Heart left ventricle (tissue), 13 donors: Measurements from ENCODE around the gene LAMA3.

Source experiments
- CTCF ChIP-seq, 12 donors: fragments of 200-600 bp; sonication (generic) in 4 of 12; IDR thresholded peaks; one replicate each; pipeline versions ENCODE4 v1.5.0 to v1.8.0; 2018 to 2022; ENCODE audit warnings: antibody characterized with exemption in 12 of 12, mild to moderate bottlenecking in 5 of 12
- POLR2A ChIP-seq, 2 donors: fragments of 450-650 bp; IDR thresholded peaks; one replicate each; pipeline ENCODE4 v1.6.1; 2017; ENCODE audit warnings: antibody characterized with exemption in 2 of 2, mild to moderate bottlenecking in 2 of 2, moderate library complexity in 2 of 2
- donor health status: ischemic (EF 13 %, LVEDD 7.1; RV severe dilation, severe dysfunction).
- donor health status: DM: no; HTN: yes; CAD: no.
- donor health status: DM: no; HTN: no; CAD: no.
- donor health status: ischemic (EF 25% LVEDD 6.9; RV normal size, moderate dysfunction).
- donor health status: ischemic (EF 25% LVEDD 5.7; RV mildly dilated, moderate dysfunction).
- donor health status: ischemic (EF 35%, LVEDD 5.7; RV mildly dilated, moderate dysfunction).
- donor health status: nonischemic (EF 11% LVEDD 7.7; RV severe dilation, severe dysfunction).
- donor health status: DM: yes; HTN: yes; CAD: no.
- donor health status: PGD.
- donor health status: ischemic (EF 29% LVEDD 5.4; RV normal size, mild dysfunction).
- donor health status: nonischemic (EF 23%, LVEDD 6.1; RV moderate dilation, normal function).

GRCh38 chr18:23683671-23684070 is 5.6 kb upstream of the LAMA3 start:
- no peak for TF ChIP-seq CTCF (IDR thresholded peaks at IDR 0.05)
- no peak for TF ChIP-seq POLR2A (IDR thresholded peaks at IDR 0.05)
